NCI-H1436 (cell line): ENCODE results near the gene ANGPTL4.

ENCODE experiments used
- DNase-seq: peaks from one replicate; lab custom pipeline; 2025; lab: John Stamatoyannopoulos, UW

ANGPTL4 gene

DNA sequence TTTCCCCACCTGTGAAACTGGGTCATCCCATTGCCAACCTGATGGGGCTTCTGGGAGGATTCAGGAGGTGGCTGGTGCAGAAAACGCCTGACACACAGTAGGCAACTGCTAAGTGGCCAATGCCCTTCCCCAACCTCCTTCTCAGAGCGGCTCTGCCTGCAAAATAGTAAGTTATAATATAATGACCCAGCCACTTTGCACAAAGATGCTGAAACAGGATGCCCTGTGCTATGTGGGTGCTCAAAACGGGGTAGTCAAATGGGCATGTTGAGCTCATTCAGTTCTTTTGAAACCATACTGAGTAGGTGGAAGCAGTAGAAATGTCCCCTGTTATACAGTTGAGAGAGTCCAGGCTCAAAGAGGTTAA lies 49.7 kb downstream of the ANGPTL4 start:
- DNase-seq: no peak

DNA sequence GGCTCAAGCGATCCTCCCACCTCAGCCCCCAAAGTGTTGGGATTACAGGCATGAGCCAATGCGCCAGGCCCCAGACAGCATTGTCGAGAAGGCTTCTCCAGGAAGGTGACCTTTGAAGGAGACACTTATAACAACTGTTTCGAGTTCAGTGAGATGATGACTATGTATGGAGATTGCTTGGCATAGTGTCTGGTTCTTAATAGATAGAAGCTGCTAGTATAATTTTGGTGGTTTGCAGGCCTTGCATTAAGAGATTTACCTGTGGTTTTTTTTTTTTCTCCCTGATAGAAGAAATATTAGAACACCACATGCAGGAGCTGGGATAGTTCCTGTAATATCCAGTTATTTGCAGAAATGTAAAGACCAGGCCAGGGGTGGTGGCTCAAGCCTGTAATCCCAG lies 52.8 kb downstream of the ANGPTL4 start:
- no peak for DNase-seq

DNA sequence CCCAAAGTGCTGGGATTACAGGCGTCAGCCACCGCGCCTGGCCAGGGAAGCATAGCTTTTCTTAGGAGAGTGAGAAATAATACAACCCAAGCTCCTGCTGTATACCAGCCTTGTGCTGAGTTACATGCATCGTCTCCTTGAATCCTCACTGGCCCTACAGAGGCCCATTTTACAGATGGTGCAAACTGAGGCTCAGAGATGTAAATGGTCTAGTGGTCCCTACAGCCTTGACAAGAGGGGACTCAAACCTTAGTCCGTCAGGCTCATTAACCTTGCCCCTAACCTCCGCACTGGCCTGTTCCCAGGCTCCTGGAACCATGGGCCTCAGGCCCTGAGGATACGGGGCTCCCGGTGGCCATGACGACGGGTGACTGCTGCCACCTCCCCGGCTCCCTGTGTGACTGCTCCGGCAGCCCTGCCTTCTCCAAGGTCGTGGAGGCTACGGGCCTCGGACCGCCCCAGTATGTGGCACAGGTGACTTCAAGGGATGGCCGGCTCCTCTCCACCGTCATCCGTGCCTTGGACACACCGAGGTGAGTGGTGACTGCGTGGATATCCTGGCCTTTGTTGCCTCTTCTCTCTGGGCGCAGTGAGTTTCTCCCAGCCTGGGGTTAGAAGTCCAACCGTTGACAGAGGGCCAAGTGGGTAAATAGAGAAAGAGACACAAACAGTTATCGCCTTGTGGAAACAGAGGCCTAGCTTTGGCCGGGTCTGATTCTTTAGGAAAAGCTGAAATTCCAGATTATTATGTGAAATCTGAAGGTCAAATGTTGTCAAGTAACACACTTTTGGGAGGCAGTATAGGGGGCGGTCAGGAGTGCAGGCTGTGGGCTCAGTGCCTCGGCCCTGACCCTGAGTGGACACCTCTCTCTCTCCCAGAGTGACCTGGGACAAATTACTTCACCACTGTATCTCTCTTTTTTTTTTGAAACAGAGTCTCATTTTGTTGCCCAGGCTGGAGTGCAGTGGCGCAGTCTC lies 57.8 kb downstream of the ANGPTL4 start:
- DNase-seq: no peak

DNA sequence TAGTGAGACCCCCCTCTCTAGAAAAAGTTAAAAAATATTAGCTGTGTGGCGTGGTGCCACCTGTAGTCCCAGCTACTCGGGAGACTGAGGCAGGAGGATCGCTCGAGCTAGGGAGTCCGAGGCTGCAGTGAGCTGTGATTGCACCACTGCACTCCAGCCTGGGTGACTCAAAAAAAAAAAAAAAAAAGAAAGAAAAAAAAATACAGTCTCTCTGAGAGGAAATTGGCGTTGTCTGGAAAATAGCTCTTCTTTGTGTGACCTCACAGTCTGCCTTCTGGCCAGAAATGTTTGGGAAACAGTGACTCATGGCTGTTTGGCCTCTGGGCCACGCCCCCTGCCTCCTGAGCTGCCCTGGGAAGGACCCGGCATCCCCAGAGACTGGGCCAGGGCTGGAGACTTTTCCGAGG lies 59.9 kb downstream of the ANGPTL4 start:
- no peak for DNase-seq
